GM18519 (cell line): ENCODE data around the gene DGCR6L.
"Not testable (repeated sequence)": the region's sequence is repeated elsewhere in the genome, so short reads cannot be mapped to it uniquely, and the experiment has no call there.

Source experiments
- ATAC-seq: cut with Tn5 transposase; IDR thresholded peaks from one replicate; pipeline ENCODE4 v1.9.1; 2021; ENCODE audit warnings: mild to moderate bottlenecking, moderate library complexity; ENCODE audit not compliant: unreplicated experiment, low FRiP score

The DGCR6L gene

DNA sequence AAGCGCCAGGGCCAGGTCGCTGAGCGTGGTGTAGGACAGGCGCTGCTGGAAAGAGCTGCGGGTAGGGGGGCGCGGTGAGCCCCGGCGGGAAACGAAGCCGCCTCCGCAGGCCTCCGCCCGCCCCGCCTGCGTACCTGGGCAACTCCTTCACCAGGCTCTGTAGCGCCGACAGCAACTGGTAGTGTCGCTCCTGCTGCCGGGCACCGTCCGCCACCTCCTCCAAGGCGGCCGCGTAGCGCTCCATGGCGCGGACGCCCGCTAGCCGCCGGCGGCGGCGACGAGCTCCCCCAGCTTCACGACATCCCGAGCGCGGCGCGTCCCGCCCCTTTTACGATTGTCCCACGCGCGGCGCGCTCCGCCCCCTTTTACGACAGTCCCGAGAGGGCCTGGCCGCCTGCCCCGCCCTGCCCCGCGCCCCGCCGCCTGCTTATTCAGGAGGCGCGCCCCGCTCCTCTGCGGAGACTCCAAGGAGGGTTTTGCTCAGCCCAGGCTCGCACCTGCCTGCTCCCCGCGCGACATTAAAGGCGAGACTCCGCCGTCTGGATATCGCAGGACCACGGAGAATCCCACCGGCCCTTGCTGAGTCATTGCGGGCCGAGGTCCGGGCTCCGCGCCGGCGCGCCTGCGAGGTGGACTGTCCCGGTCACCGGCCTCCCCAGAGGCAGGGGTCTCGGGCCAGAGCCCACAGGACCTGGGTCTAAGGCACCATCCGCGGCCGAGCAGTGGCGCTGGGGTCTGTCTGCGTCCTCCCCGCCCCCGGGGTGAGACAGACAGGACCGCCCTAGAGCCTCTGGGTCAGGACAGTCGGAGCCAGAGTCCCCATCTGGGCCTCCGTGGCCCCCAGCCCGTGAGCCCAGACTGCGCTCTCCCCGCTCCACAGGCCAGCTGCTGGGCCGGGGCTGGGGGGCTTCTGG, at the start of gene DGCR6L:
Gene DGCR6L, minus strand, starts transcription at position 316 of the 914 bp plus-strand sequence. Its CDS starts 72 bp downstream, at position 244.
- peak; percentile 41 for ATAC-seq

- not testable (repeated sequence) for ATAC-seq
Measured at GRCh38 chr22:20368875-20369274, 49.0 kb upstream of the DGCR6L start.

GRCh38 chr22:20366841-20367240, 47.0 kb upstream of the DGCR6L start:
- not testable (repeated sequence) for ATAC-seq

DNA sequence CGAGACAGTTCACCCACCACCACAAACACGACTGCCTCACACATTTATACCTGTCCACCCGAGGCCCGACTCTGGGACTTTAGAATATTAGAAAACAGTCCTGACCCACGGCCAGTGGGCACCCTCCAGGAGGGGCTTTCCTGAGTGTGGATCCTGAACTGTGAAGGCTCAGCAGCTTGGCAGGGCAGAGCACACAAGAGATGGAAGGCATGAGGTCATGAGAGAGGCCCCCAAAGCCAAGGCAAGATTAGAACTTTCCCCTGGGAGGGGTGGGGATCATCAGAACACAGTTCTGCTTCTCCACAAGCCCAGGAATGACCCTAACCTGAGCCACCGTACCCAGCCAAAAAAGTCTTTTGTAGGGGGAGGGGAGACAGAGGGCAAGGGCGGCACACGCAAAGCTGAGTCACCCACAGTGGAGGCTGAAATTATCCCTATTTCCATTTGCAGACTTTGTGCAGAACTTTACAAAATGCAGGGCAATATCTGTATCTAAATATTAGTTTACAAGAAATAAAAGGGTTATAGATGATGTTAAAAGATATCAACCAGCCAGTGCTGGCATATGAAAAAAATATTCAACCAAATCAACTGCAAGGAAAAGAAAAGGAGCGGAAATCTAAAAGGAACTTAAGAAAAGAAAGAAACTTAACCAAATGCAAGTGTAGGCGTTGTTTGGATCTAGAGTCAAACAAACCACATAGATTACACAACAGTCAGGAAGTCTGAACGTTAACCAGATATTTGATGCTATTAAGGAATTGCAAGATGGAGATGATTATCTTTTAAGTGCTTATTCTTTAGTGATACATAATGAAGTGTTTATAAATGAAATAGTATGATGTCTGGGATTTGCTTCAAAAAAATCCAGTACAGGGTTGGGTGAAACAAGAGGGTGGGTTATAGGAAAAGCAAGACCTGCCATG, 44.7 kb upstream of the DGCR6L start:
- not testable (repeated sequence) for ATAC-seq

- not testable (repeated sequence) for ATAC-seq
Measured at GRCh38 chr22:20362403-20362802, 42.5 kb upstream of the DGCR6L start.

GRCh38 chr22:20361752-20362229, 41.9 kb upstream of the DGCR6L start:
- ATAC-seq = not testable (repeated sequence)

GRCh38 chr22:20360866-20361751, 41.2 kb upstream of the DGCR6L start:
- not testable (repeated sequence) for ATAC-seq

- ATAC-seq = not testable (repeated sequence)
Measured at GRCh38 chr22:20360261-20360660, 40.4 kb upstream of the DGCR6L start.

DNA sequence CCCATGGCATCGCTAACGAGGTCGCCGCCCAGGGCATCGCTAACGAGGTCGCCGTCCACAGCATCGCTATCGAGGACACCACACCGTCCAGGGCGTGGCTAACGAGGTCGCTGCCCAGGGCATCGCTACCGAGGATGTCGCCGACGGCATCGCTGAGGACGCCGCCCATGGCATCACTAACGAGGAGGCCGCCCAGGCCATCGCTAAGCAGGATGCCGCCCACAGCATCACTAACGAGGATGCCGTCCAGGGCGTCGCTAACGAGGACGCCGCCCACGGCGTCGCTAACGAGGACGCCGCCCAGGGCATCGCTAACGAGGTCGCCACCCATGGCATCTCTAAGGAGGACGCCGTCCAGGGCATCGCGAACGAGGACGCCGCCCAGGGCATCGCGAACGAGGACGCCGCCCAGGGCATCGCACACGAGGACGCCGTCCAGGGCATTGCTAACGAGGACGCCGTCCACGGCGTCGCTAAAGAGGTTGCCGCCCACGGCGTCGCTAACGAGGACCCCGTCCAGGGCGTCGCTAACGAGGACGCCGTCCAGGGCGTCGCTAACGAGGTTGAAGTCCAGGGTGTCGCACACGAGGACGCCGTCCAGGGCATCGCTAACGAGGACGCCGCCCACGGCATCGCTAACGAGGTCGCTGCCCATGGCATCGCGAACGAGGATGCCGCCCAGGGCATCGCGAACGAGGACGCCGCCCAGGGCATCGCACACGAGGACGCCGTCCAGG, 38.8 kb upstream of the DGCR6L start:
- ATAC-seq = not testable (repeated sequence)

DNA sequence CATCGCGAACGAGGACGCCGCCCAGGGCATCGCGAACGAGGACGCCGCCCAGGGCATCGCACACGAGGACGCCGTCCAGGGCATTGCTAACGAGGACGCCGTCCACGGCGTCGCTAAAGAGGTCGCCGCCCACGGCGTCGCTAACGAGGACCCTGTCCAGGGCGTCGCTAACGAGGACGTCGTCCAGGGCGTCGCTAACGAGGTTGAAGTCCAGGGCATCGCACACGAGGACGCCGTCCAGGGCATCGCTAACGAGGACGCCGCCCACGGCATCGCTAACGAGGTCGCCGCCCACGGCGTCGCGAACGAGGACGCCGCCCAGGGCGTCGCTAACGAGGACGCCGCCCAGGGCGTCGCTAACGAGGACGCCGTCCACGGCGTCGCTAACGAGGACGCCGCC, 38.1 kb upstream of the DGCR6L start:
- not testable (repeated sequence) for ATAC-seq

DNA sequence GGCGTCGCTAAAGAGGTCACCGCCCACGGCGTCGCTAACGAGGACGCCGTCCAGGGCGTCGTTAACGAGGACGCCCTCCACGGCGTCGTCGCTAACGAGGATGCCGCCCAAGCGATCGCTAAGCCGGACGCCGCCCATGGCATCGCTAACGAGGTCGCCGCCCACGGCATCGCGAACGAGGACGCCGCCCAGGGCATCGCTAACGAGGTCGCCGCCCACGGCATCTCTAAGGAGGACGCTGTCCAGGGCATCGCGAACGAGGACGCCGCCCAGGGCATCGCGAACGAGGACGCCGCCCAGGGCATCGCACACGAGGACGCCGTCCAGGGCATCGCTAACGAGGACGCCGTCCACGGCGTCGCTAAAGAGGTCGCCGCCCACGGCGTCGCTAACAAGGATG, 37.0 kb upstream of the DGCR6L start:
- ATAC-seq = not testable (repeated sequence)

DNA sequence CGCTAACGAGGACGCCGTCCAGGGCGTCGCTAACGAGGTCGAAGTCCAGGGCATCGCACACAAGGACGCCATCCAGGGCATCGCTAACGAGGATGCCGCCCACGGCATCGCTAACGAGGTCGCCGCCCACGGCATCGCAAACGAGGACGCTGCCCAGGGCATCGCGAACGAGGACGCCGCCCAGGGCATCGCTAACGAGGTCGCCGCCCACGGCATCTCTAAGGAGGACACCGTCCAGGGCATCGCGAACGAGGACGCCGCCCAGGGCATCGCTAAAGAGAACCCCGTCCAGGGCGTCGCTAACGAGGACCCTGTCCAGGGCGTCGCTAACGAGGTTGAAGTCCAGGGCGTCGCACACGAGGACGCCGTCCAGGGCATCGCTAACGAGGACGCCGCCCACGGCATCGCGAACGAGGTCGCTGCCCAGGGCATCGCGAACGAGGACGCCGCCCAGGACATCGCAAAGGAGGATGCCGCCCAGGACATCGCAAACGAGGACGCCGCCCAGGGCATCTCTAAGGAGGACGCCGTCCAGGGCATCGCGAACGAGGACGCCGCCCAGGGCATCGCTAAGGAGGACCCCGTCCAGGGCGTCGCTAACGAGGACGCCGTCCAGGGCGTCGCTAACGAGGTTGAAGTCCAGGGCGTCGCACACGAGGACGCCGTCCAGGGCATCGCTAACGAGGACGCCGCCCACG, 36.2 kb upstream of the DGCR6L start:
- ATAC-seq = not testable (repeated sequence)

DNA sequence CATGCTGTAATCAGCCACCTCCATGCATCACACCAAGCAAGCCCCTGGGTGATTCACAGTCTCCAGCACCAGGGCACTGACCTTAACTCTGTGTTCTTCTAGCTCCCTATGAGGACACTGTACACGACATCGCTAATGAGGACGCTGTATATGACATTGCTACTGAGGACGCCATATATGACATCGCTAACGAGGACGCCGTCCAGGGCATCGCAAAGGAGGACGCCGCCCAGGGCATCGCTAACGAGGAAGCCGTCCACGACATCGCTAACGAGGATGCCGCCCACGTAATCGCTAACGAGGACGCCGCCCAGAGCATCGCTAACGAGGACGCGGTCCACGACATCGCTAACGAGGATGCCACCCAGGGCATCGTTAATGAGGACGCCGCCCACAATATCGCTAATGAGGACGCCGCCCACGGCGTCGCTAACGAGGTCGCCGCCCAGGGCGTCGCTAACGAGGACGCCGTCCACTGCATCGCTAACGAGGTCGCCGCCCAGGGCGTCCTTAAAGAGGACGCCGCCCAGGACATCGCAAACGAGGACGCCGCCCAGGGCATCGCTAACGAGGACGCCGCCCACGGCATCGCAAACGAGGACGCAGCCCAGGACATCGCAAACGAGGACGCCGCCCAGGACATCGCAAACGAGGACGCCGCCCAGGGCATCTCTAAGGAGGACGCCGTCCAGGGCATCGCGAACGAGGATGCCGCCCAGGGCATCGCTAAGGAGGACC, 34.5 kb upstream of the DGCR6L start:
- ATAC-seq = no peak

DNA sequence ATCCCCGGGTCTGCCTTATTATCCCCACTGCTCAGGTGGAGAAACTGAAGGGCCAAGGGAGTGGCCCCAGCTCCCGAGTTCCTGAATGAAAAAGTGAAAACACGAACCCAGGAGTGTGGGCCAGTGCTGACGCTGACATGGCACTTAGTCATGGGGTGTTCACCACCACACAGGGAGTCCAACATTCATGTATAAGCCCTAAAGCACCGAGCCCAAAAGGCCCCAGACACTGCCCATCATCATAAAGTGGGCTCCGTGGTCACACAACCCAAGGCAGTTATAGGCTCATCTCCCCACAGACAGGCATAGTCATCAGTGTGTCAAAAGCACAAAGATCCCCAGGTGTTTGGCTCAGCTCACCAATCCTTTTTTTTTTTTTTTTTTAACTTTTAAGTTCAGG, 32.7 kb upstream of the DGCR6L start:
- ATAC-seq = not testable (repeated sequence)

GRCh38 chr22:20346553-20346952, 26.7 kb upstream of the DGCR6L start:
- not testable (repeated sequence) for ATAC-seq

- ATAC-seq = not testable (repeated sequence)
Measured at GRCh38 chr22:20338291-20338690, 18.4 kb upstream of the DGCR6L start.

DNA sequence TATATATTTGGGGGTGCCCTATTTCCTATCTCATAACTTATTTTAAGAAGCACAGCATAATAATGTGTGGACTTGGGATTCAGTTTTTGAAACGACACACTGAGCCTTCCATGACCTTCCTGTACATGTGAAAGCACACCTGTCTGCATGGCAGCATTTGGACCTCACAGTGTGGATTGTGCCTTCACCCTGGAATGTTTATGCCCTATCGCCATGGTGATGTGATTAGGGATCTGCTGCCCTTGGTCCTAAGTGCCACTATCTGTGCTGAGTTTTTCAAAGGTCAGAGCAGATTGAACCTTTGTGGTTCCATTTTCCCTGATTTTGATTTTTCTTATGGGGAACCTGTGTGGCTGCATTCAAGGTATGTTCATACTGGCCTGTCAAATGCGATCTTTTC, 17.9 kb upstream of the DGCR6L start:
- ATAC-seq = not testable (repeated sequence)

- ATAC-seq = not testable (repeated sequence)
Measured at GRCh38 chr22:20336561-20336960, 16.7 kb upstream of the DGCR6L start.
